DND-41 (cell line): ENCODE data around the gene FBXW8.

Experiments used
- EZH2 ChIP-seq: IDR thresholded peaks from 3 replicates; pipeline ENCODE4 v1.6.1; 2012; ENCODE audit warnings: borderline replicate concordance, low read depth, mild to moderate bottlenecking, moderate library complexity, low read length, inconsistent platforms; ENCODE audit not compliant: severe bottlenecking
- TF ChIP-seq, protein P1 (sequence below): IDR thresholded peaks from 2 replicates; pipeline ENCODE4 v1.5.1; 2012; ENCODE audit warnings: borderline replicate concordance, low read length, moderate library complexity, mild to moderate bottlenecking; ENCODE audit not compliant: poor library complexity, severe bottlenecking; ENCODE audit errors: extremely low read depth

DNA sequence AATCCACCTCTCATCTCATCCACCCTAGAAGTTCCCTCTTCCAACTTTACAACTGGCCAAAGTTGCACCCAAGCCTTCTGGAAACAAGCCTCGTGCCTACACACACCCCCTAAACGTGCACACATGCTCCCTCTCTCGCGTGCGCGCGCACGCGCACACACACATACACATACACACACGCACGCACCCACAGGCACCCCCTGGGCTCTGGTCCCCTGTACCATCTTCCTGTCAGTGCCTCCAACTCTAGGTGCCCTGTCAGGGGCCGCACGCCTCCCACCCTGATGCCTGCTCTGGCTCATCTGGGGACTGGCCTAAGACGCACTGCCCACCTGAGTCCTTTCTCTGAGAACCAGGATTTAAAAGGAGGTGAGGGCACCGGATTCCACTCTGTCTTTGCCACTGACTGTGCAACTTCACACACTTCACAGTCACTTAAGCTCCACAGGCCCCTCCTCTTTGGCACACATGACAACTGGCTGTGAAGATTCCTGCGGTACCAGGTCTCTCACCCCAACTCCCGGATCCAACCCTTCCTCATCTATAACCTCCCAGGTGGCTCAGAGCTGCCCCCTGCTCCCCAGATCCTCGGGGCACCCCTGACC, 142.9 kb downstream of the FBXW8 start:
- TF ChIP-seq, protein P1, sequence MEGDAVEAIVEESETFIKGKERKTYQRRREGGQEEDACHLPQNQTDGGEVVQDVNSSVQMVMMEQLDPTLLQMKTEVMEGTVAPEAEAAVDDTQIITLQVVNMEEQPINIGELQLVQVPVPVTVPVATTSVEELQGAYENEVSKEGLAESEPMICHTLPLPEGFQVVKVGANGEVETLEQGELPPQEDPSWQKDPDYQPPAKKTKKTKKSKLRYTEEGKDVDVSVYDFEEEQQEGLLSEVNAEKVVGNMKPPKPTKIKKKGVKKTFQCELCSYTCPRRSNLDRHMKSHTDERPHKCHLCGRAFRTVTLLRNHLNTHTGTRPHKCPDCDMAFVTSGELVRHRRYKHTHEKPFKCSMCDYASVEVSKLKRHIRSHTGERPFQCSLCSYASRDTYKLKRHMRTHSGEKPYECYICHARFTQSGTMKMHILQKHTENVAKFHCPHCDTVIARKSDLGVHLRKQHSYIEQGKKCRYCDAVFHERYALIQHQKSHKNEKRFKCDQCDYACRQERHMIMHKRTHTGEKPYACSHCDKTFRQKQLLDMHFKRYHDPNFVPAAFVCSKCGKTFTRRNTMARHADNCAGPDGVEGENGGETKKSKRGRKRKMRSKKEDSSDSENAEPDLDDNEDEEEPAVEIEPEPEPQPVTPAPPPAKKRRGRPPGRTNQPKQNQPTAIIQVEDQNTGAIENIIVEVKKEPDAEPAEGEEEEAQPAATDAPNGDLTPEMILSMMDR: no peak
- no peak for TF ChIP-seq EZH2
